Measurements from ENCODE around the gene FUZ.
A peak's percentile ranks its signal among the peaks of the same experiment; 100 is the strongest.

FUZ gene, protein sequence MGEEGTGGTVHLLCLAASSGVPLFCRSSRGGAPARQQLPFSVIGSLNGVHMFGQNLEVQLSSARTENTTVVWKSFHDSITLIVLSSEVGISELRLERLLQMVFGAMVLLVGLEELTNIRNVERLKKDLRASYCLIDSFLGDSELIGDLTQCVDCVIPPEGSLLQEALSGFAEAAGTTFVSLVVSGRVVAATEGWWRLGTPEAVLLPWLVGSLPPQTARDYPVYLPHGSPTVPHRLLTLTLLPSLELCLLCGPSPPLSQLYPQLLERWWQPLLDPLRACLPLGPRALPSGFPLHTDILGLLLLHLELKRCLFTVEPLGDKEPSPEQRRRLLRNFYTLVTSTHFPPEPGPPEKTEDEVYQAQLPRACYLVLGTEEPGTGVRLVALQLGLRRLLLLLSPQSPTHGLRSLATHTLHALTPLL

DNA sequence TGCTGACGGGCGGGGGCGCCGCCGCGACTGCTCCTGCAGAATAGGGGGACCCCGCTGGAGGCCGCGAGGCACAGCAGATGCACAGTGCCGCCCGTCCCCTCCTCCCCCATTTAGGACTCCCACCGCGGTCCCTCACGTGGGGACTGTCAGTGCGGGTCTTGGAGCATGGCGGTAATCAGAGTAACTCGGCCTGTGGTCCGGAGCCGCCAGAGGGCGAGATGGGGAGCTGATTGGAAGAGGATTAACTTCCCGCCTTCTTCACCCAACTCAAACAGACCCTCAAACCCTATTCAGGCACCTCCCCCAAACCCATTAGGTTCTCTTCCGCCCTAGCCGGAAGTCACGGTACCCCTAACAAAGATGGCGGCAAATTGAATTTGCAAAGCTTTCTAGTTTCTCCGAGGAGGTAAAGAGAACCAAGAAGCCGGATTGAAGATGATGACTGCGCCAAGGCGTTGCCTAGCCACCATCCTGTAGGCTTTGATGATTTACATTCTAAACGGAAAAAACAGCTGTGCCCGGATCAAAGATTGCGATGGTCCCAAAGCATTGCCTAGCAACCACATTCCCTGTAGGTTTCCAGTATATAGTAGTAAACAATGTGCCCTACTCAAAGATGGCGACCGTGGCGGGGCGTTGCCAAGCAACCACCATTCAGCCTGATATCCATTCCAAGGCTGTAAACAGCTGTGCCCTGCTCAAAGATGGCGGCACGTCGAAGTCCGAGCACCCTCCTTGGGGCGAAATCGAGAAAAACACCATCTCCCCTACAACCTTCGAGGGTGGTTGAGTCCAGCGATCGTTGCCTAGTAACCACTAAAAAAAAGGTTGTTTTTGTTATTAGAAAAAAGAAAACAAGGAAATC, at the start of gene FUZ:
TSS of gene FUZ (minus strand) at position 296 of the 865 bp plus-strand sequence. CDS start at position 110, 186 bp downstream.
- peak; percentile 91 to 94 for DNase-seq

DNA sequence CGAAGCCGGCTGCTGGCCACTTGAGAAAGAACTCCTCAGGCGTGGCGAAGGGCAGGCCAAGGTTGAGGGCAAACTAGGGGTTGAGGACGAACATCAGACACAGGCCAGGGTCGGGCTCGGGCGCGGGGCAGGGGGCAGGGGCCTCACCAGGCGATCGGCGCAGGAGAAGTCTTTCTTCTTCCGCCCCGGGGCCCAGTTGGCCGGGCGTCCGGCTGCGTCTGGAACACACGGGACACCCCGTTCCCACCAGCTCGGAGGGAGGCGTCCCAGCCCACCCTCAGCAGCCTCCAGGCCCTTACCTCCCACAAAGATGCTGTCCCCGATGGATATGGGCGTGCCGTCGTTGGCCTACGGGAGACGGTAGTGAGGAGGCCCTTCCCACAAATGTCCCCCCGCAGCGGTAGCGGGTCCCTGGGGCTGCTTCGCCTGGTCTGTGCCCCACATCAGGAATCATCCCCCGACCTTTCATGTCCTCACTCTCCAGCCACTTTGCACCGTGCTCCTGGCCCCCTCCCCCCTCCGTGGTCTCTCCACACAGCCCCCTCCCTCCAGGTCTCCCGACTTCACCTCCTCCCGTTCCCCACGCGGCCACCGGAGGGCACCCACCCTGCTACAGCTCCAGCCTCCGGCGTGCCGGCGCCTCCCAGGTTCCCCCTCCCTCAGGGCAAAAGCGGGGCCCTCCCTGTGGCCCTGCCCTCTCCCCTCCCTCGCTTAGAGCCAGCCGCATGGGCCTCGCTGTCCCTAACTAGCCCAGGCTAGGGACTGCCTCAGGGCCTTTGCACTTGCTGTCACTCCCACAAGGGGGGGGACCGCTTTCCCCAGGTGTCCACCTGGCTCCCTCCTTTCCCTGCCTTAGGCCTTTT, 49.5 kb upstream of the FUZ start:
- DNase-seq = no peak

DNA sequence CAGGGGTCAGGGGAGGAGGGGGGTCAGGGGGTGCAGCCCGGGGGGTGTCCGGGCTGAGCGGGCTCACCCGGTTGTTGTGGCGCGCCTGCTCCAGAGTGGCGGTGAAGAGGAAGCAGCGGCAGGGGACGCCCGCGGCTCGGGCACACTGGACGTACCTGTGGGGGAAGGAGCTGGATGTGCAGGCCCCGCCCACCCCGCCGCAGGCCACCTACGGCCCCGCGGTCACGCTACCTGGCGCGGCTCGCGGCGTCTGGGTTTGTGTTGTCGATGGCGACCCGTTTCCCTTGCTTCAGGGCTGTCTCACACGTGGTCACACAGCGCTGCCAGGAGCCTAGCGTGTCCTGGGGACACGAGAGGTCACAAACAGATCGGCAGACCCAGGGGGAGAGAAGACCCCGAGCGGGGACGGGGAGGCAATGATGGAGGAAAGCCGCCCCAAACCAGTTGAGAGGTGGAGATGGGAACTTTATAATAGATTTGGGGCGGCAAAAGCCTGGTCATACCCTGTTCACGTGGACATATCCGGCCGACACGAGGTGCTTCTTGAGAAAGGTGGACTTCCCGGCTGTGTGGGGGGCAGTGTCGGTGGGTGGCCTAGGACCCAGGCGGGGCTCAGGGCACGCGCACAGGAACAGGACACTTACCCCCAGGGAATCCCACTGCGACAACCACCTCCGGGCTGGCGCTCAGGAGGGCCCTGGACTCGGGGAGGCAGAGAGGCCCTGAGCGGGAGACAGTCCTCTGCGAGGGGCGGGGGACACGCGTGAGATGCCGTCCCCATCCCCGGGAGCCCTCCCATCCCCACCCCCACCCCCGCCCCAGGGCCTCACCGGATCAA, 48.7 kb upstream of the FUZ start:
- no peak for DNase-seq

DNA sequence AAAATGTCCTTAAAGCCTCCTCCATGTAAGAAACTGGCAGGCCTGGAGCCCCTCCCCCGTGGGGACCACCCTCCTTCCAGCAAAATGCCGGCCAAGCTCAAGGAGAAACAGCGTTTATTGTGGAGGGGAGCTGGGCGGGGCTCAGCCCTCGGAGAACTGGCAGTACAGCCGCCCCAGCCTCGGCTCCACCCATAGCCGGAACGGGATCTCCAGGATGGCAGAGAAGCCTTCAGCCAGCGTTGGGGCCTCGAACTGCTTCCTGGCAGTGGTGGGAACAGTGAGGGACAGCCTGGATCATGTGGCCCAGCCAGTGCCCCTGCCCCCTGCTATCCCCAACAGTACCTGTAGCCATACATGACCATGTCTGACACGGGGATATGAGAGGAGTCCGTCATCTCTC, 48.0 kb upstream of the FUZ start:
- no peak for DNase-seq

DNA sequence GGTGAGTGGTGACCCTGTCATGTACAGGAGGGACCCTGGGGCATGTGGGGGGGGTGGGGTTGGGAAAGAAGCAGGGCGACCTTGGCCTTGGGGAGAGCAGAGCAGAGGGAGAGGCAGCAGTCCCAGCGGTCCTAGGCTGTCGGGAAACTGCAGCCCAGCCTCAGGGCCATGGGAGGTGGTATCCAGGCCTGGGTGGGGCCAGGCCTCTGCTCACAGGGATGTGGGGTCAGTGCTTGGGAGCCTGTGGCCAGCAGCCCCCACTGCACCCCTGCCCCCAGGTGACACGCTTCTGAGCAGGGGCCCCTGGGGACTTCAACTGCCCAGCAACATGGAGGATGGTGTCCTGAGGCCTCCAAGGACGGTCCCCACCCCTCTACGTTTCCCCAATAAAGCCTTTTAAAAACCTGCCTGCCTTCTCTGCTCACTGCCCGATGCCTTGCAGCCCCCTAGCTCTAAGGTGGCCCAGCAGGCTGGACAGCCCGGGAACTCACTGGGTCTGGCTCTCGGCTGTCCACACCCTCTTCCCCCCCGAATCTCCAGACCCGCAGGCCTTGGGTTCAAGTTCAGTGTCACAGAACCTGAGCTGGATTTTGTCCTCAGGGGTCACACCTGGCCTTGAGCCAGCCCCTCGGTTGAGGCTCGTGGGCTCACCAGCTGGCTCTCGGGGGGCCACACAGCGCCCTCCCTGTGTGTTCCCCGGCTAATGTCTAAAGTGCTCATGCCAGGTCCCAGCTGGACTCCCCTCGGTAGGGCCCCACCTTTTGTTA, 47.4 kb upstream of the FUZ start:
- DNase-seq = no peak

DNA sequence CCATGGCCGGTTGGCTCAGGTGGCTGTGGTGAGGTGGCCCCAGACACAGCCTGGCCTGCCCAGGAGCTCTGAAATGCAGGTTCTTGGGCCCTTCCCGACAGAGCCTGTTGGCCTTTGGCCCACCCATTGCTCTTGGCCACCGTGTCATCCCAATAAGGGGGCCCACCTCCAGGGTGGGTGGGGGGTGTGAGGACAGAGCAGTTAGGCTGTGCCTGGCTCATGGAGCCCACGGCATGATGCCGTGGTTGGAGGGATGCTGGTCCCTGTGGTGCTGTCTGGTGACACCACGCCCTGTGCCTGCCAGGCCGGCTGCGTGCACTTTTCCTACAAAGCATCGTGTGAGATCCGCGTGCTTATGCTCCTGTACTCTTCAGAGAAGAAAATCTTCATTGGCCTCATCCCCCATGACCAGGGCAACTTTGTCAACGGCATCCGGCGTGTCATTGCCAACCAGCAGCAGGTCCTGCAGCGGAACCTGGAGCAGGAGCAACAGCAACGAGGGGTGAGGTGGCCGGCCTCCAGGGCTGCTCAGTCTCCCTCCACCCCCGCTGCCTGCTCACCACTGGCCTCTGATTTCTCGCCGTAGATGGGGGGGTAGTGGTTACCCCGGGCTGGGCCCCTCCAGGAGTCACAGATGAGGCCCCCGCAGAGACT, 46.7 kb upstream of the FUZ start:
- no peak for DNase-seq

DNA sequence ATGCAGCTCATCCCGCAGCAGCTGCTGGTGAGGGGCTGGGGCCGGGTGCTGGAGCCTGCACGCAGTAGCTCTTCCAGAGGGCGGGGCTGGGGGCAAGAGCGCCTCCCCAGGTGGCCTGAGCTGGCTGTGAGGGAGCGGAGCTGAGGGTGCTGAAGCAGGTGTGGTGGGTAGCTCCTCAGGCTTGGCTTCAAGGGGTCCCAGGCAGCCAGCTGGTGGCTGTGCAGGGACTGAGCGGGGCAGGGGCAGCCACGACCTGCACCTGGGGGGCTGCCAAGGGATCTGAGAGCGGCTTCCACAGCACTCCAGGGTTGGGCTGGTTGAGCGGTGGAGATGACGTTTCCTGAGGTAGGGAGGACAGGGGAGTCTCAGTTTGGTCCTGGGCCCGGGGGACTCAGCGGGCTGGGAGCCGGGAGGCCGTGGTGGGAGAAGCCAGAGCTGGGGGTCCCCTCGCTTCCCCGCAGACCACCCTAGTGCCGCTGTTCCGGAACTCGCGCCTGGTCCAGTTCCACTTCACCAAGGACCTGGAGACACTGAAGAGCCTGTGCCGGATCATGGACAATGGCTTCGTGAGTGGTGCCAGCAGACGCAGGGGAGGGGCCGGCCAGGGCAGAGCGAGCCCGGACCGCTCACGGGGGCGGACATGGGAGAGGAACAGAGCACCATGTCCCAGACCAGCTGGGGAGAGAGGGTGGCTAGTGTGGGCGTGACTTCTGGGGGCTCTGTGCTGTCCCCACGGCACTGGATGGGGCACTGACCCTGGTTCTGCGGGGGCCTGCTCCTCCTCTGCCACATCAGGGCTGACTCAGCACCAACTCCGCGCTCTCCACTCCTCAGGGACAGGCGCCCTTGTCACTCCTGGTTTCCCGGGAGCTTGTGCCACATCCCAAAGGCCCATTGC, 45.2 kb upstream of the FUZ start:
- no peak for DNase-seq

DNA sequence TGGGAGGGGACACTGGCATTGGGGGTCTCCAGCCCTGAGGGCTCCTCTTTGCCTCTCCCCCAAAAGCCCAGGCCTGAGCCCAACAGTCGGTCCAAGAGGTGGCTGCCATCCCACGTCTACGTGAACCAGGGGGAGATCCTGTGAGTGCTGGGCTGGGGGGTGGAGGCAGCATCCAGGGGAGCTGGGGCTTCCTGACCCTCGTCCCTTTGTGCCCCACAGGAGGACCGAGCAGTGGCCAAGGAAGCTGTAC, 44.7 kb upstream of the FUZ start:
- DNase-seq = no peak

DNA sequence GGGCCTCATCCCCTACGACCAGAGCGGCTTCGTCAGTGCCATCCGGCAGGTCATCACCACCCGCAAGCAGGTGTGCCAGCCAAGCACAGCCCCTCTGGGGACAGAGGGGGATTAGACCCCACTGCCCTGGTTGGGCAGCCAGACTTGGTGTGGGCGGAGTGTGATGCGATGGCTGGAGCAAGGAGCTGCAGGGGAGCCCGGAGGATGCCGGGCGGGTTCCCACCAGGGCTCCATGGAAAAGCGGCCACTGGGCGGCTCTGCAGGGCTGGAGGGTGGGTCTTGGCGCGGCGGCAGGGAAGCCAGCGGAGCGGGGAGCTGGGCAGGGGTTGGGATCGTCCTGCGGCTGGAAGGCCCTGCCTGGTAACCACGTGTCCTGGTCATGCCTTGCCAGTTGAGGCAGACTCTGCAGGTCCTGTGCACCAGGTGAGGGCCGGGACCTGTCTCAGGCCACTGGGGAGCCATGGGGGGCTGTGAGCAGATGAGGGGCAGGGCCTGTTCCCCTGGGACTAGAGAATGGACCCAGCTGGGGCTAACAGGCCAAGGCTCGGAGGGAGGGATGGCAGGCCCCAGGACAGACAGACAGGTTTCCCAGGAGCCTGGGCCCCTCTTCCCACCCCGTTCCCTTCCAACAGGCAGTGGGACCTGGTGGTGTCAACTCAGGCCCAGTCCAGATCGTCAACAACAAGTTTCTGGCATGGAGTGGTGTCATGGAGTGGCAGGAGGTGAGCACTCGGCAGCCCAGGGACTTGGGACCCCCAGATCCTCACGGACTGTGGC, 44.2 kb upstream of the FUZ start:
- no peak for DNase-seq

DNA sequence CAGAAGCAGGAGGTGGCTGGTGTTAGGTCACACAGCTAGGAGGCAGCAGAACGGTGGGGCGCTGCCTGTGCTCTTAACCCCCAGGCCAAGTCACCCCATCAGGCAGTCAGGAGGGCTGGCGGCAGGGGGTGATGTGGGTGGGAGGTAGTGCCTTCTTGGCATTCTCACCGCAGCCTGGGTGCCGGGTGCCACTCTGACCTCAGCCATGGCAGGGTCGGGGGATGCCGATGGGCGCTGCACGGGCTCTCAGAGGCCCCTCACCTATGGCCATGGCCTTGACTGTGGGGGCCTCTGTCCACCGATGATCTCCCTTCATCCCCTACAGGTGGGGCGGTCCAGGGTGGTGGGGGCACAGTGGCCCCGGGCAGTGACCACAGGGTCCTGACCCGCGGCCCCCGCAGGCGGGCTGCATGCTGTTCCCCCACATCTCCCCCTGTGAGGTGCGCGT, 43.5 kb upstream of the FUZ start:
- DNase-seq = no peak

DNA sequence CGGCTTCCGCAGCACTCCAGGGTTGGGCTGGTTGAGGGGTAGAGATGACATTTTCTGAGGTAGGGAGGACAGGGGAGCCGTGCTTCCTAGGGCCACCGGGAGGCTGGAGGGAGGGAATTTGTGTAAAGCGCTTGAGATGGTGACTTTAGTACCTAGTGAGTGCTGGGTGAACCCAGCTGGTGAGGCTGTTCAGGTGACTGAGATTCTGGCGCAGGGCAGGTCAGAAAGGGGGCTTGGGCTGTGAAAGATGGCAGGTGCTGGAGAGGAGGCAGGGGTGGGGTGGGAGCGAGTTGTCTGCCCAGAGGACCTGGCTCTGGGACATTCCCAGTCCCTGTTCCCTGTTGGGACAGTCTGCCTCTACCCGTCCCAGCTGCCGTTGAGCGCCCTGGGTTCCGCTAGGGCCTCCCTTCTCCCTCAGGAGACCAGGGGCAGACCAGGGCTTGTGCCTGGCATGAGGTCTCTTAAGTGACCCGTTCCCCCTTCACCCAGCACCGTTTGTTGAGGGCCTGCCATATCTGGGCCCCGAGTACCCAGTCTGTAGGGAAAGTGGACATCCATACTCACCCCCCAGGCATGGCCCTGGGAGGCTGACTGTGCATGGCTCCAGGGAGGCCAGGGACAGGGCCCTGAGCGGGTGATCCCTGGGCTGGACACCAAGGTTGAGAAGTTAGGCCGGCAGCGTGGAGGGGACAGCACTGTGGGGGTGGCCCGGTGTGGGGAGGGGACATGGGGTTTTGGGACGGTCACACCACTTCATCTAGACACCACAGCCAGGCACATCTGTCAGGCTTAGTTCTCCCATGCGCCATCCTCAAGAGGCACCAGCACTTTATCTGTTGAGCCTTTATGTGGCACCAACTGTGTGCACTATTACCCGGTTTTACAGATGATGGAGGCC, 42.8 kb upstream of the FUZ start:
- no peak for DNase-seq

DNA sequence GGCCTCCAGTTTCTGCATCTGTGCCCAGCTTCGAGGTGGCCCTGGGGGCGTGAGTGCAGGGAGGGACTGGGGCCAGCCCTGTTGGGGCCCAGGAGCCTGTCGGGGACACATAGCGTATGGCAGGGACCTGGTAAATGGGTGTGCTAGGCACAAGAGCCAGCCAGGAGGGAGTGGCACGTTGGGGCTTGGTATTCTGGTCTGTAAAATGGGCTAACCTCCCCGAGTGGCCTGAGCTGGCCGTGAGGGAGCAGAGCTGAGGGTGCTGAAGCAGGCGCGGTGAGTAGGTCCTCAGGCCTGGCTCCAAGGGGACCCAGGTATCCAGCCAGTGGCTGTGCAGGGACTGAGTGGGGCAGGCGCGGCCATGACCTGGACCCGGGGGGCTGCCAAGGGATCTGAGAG, 42.2 kb upstream of the FUZ start:
- no peak for DNase-seq

DNA sequence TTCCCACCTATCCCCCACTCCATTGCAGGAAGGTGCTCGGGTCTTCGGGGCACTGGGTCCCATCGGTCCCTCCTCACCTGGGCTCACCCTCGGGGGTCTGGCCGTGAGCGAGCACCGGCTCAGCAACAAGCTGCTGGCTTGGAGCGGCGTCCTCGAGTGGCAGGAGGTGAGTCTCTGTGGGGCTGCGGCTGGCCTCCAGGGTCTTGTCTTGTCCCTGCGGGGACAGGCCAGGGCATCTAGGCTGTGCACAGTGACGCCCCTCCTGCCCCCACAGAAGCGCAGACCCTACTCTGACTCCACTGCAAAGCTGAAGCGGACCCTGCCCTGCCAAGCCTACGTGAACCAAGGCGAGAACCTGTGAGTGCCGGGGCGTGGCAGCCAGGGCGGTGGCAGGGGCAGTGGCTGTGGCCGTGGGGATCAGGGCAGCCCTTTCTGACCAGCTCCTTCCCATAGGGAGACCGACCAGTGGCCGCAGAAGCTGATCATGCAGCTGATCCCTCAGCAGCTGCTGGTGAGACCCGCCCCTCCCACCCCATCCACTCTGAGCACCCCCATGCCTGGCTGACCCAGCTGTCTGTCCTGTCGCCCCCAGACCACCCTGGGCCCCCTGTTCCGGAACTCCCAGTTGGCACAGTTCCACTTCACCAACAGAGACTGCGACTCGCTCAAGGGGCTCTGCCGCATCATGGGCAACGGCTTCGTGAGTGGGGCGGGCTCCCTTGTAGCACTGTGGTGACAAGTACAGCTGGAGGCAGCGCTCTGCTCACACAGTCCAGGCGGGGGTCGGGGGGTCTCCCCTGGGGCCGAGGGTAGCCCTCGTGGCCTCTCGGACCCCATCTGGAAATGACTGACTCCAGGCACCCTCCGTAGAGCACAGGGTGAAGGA, 41.5 kb upstream of the FUZ start:
- DNase-seq = no peak

DNA sequence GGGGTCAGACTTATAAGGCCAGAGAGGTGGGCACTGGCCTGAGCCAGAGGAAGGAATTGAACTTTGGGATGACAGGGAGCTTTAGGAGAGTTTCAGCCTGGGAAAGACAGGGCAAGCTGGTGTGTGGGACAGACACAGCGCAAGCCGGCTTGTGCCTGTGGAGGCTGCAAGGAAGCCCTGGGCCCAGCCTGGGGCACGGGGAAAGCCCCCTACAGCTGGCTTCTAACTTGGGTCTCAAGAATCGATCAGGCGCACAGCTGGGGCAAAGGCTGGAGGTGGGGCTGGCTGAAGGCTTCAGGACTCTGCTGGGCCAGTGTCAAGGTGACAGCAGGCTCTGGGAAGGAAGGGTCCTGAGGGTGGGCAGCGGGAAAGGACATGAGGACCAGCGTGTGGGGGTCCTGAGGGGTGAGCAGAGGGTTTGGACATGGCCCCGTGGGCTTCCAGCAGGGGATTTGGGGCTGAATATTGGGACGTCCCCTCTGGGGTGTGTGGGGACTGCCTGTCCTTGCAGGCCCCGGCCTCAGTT, 40.8 kb upstream of the FUZ start:
- no peak for DNase-seq

DNA sequence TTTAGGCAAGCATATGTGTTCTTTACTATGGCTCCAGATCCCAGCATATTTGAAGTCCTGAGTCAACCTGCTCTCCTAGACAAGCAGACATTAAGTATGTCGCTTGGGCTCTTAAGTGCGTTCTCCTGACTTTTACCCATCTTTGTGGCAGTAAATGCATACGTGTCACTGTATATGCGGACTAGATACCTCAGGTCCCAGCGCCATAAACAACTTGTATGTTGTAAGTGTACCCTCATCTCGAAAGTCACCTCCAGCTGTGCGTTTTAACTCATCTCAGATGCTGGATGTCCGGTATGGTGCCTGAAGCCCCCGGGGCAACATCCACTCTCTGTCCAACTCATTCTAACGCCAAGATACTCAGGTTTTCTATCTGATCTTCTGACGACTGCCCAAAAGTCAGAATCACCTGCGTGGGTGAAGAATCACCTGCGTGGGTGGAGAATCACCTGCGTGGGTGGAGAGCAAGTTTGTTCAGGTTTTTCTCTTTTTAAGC, 39.6 kb upstream of the FUZ start:
- DNase-seq = no peak

DNA sequence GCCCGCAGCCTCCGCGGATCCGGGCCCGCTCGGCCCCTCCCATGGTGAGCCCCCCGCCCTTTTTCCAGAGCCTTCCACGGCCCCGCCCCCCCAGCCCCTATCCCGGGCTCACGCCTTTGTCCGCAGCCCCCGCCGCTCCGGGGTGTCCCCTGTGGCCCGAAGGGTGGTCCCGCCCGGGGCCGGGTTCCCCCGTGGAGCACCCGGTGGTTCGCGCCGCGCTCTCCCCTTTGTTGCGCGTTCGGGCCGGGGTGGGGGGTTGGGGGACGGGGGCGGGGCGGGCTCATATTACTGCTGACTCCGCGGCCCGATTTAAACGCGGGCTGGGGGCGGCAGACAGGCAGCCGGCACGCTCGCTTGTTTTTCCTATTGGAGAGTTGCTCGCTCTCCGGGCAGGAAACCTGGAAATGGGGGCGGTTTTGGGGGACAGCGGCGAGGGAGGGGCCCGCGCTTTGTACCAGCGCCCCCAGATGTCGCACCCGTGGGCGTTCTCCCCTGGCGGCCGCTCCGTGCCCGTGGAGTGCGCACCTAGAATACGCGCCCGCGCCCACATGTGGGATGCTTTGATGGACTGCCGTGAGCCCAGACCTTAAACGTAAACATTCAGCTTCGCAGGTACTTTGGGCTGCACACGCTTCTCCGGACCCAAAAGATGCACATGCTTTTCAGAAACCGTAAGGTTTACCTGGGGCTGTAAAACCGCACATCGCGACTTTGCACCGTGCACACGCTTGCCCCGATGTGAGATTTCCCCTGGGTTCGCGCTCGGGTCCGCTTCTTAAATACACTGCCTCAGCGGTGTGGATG, 38.6 kb upstream of the FUZ start:
- peak in 1 of 2 experiments; percentile 43 for DNase-seq
